Astrocyte of the cerebellum (primary cell): ENCODE measurements around the gene SCGB1C2.

ENCODE experiments used
- DNase-seq: peaks from one replicate; pipeline ENCODE4 v3.0.0-alpha.2; 2011; ENCODE audit warnings: low read depth
- H3K4me3 ChIP-seq: 2 replicates; pipeline ENCODE4 v1.5.1; 2011; ENCODE audit warnings: mild to moderate bottlenecking, low read depth, low read length, moderate library complexity
- CTCF ChIP-seq: IDR thresholded peaks from 2 replicates; pipeline ENCODE4 v1.5.1; 2012; ENCODE audit warnings: low read length, low read depth, moderate library complexity, mild to moderate bottlenecking; ENCODE audit errors: missing control alignments
- in situ Hi-C: cut with HindIII; loops from 2 replicates; pipeline ENCODE4 v1.10.0; 2017; ENCODE audit warnings: low sequenced_read_pairs

The SCGB1C2 gene

GRCh38 chr17:151886-152859, 14.8 kb downstream of the SCGB1C2 start:
- H3K4me3 ChIP-seq, result no peak overlapping the region
- in situ Hi-C loops, result no loop called here
- DNase-seq, result no peak
- TF ChIP-seq CTCF, result no peak

GRCh38 chr17:152860-153420, 15.6 kb downstream of the SCGB1C2 start:
- TF ChIP-seq CTCF, result no peak
- no peak overlapping the region for H3K4me3 ChIP-seq
- in situ Hi-C loops, result no loop called here
- no peak for DNase-seq

GRCh38 chr17:153851-154250, 16.5 kb downstream of the SCGB1C2 start:
- no peak for TF ChIP-seq CTCF
- no peak for DNase-seq
- no peak overlapping the region for H3K4me3 ChIP-seq
- in situ Hi-C loops, result no loop called here

GRCh38 chr17:155576-155975, 18.2 kb downstream of the SCGB1C2 start:
- no peak for DNase-seq
- no peak for TF ChIP-seq CTCF
- H3K4me3 ChIP-seq, result no peak overlapping the region
- in situ Hi-C loops, result no loop called here

GRCh38 chr17:156094-156621, 18.8 kb downstream of the SCGB1C2 start:
- TF ChIP-seq CTCF, result no peak
- in situ Hi-C loops, result no loop called here
- H3K4me3 ChIP-seq, result no peak overlapping the region
- no peak for DNase-seq

- in situ Hi-C loops, result no loop called here
- DNase-seq, result no peak
- H3K4me3 ChIP-seq, result no peak overlapping the region
- no peak for TF ChIP-seq CTCF
Measured at GRCh38 chr17:156946-157345, 19.6 kb downstream of the SCGB1C2 start.
